WTC11 (cell line): ENCODE data around the gene TMEM52B.

ENCODE experiments used
- FOXP1 ChIP-seq: sonication (generic); formaldehyde crosslinking; IDR thresholded peaks from 2 replicates; pipeline ENCODE4 v1.8.0; 2022; ENCODE audit warnings: missing genetic modification reagents, mild to moderate bottlenecking, moderate library complexity, borderline replicate concordance
- NR2C2 ChIP-seq: sonication (generic); formaldehyde crosslinking; IDR thresholded peaks from 2 replicates; pipeline ENCODE4 v1.8.0; 2022; ENCODE audit warnings: mild to moderate bottlenecking, missing genetic modification reagents
- TEAD4 ChIP-seq: sonication (generic); formaldehyde crosslinking; IDR thresholded peaks from 2 replicates; pipeline ENCODE4 v1.8.0; 2022; ENCODE audit warnings: mild to moderate bottlenecking, missing genetic modification reagents
- ZNF138 ChIP-seq: sonication (generic); formaldehyde crosslinking; conservative IDR thresholded peaks from 2 replicates; pipeline ENCODE4 v1.8.1; 2022; ENCODE audit warnings: mild to moderate bottlenecking, moderate library complexity, missing genetic modification reagents
- TF ChIP-seq, protein P1 (sequence below): fragments of 200-600 bp; IDR thresholded peaks from 2 replicates; pipeline ENCODE4 v1.8.0; 2022; ENCODE audit warnings: antibody characterized with exemption
- TF ChIP-seq, protein P2 (sequence below): sonication (generic); formaldehyde crosslinking; IDR thresholded peaks from 2 replicates; pipeline ENCODE4 v1.8.0; 2022; ENCODE audit warnings: mild to moderate bottlenecking, missing genetic modification reagents
- TF ChIP-seq, protein P3 (sequence below): sonication (generic); formaldehyde crosslinking; IDR thresholded peaks from 2 replicates; pipeline ENCODE4 v1.8.1; 2023; ENCODE audit warnings: mild to moderate bottlenecking, missing genetic modification reagents, moderate library complexity

DNA sequence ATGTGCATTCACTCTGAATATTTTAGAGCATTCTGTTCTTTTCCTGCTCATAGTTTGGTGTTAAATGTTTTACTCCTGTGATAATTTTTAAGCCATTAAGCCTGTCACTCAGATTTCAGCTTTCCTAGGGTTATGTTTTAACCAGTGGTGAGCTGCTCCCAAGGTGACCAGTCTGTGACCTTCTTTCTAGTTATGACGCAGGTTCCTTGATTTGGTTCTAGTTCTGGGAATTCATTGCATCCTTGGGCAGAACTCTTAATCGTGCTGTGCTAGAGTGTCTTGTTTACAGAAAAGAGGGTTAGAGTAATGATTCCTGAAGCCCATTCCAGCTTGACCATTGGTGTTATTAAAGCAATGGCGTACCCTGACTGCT, 36.0 kb downstream of the TMEM52B start:
- TF ChIP-seq, protein P1, sequence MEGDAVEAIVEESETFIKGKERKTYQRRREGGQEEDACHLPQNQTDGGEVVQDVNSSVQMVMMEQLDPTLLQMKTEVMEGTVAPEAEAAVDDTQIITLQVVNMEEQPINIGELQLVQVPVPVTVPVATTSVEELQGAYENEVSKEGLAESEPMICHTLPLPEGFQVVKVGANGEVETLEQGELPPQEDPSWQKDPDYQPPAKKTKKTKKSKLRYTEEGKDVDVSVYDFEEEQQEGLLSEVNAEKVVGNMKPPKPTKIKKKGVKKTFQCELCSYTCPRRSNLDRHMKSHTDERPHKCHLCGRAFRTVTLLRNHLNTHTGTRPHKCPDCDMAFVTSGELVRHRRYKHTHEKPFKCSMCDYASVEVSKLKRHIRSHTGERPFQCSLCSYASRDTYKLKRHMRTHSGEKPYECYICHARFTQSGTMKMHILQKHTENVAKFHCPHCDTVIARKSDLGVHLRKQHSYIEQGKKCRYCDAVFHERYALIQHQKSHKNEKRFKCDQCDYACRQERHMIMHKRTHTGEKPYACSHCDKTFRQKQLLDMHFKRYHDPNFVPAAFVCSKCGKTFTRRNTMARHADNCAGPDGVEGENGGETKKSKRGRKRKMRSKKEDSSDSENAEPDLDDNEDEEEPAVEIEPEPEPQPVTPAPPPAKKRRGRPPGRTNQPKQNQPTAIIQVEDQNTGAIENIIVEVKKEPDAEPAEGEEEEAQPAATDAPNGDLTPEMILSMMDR: no peak
- TF ChIP-seq TEAD4 (CRISPR knock-in tag) (no peak), FOXP1 (CRISPR knock-in tag) (no peak), ZNF138 (no peak), NR2C2 (CRISPR knock-in tag) (no peak)
- TF ChIP-seq, protein P2, sequence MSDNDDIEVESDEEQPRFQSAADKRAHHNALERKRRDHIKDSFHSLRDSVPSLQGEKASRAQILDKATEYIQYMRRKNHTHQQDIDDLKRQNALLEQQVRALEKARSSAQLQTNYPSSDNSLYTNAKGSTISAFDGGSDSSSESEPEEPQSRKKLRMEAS (CRISPR knock-in tag): no peak
- TF ChIP-seq, protein P3, sequence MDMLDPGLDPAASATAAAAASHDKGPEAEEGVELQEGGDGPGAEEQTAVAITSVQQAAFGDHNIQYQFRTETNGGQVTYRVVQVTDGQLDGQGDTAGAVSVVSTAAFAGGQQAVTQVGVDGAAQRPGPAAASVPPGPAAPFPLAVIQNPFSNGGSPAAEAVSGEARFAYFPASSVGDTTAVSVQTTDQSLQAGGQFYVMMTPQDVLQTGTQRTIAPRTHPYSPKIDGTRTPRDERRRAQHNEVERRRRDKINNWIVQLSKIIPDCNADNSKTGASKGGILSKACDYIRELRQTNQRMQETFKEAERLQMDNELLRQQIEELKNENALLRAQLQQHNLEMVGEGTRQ: no peak
